Mammary epithelial cell (primary cell): ENCODE measurements around the gene ZGPAT.

Experiments used
- EZH2 ChIP-seq: IDR thresholded peaks from 2 replicates; pipeline ENCODE4 v1.6.1; 2012; ENCODE audit warnings: low read length, inconsistent platforms, borderline replicate concordance
- TF ChIP-seq, protein P1 (sequence below), 2 donors: IDR thresholded peaks in 1 of 2; conservative IDR thresholded peaks in 1 of 2; 2 replicates each; pipeline ENCODE4 v1.5.1; 2011 to 2012; ENCODE audit warnings: inconsistent platforms in 2 of 2, low read length in 2 of 2, mild to moderate bottlenecking in 2 of 2, control low read depth in 1 of 2, low read depth in 1 of 2; ENCODE audit not compliant: insufficient read depth in 1 of 2; ENCODE audit errors: extremely low read depth in 1 of 2

DNA sequence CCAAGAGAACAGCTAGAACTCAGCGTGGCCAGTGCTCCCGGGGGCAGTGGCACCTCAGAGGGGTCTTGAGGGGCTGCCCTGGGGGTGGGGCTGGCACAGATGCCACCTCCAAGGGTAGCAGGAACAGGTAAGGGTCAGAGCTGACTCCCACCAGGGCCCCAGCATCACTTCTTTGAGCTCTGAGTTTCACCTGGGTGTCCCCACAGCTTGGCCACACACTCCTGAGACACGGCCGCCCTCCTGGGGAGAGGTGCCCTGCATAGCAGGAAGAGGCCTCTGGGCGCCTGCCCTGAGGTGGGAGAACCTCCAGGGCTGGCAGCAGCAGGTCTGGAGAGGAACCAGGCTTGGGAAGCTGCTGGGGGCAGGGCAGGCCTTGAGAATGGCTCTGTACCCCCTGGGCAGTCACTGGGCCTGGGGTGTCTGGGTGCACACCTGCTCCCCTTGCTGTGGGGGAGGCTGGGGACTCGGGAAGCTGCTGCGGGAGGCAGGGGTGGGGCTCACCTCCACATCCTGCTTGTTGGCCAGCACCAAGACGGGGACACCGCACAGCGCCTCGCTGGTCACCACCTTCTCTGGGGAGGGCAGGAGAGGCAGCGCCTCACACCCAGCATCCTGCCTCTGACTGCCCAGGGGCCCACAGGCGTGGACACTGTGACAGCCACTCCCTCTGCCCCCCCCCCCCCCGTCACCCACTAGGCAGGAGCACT, 6.4 kb upstream of the ZGPAT start:
- TF ChIP-seq, protein P1, sequence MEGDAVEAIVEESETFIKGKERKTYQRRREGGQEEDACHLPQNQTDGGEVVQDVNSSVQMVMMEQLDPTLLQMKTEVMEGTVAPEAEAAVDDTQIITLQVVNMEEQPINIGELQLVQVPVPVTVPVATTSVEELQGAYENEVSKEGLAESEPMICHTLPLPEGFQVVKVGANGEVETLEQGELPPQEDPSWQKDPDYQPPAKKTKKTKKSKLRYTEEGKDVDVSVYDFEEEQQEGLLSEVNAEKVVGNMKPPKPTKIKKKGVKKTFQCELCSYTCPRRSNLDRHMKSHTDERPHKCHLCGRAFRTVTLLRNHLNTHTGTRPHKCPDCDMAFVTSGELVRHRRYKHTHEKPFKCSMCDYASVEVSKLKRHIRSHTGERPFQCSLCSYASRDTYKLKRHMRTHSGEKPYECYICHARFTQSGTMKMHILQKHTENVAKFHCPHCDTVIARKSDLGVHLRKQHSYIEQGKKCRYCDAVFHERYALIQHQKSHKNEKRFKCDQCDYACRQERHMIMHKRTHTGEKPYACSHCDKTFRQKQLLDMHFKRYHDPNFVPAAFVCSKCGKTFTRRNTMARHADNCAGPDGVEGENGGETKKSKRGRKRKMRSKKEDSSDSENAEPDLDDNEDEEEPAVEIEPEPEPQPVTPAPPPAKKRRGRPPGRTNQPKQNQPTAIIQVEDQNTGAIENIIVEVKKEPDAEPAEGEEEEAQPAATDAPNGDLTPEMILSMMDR (conservative IDR thresholded peaks at IDR 0.05 in 1 of 2, IDR thresholded peaks at IDR 0.05 in 1 of 2; ENCODE audit: extremely low read depth in 1 of 2, insufficient read depth in 1 of 2, low read depth in 1 of 2, low read length in 2 of 2), result no peak
- no peak for TF ChIP-seq EZH2
